ENCODE data around the gene TSPAN7. TPM values are rescaled to one million over a fixed set of nuclear protein-coding genes. Genes with fewer than 3 reads are reported as not detected.

TSPAN7 gene
- polyA plus RNA-seq, 2 of the 4 experiments (the other 2 are of a cell fraction): 2.5 to 6.1 TPM

DNA sequence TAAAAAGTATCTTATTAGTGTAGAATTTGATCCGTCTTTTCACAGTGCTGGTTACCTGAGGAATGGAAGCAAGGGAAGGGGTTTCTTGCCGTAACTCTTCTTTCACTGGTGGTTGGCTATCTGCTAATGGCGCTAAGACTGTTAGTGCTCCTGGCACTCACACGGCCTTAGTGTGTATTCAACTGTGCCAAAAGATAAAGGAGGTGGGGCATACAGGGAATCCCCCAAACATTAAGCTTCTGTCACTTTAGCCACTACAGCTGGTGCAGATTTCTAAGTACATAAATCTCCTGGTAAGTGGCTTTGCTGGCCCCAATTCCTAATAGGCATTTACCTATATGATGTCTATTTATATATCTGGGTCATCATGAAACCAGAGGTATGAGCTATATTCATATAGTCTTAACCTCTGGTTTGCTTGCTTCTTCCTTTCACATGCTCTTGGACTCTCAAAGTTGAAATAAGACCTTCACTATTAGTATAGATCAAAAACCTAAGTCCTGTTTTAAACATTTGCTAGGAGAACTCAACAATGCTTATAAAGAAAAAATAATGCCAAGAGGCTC, 95.1 kb downstream of the TSPAN7 start:
- 61% methylated on average over 4 of the region's 4 CpGs for WGBS (ENCODE audit: missing lambda C conversion rate)
- no peak overlapping the region for H3K27ac ChIP-seq
- TF ChIP-seq CEBPB (IDR thresholded peaks at IDR 0.05) (no peak), NPAS2 (CRISPR knock-in tag; IDR thresholded peaks at IDR 0.05; ENCODE audit: borderline replicate concordance) (no peak), FOSB (CRISPR knock-in tag; IDR thresholded peaks at IDR 0.05) (no peak), HEYL (CRISPR knock-in tag; IDR thresholded peaks at IDR 0.05) (no peak), ZNF302 (CRISPR knock-in tag; IDR thresholded peaks at IDR 0.05) (no peak), MYC (IDR thresholded peaks at IDR 0.05; ENCODE audit: borderline replicate concordance, low read length) (no peak), EP300 (IDR thresholded peaks at IDR 0.05) (no peak), RNF2 (IDR thresholded peaks at IDR 0.05; ENCODE audit: borderline replicate concordance, low read depth) (no peak), EHMT2 (IDR thresholded peaks at IDR 0.05; ENCODE audit: low read depth) (no peak), BHLHE40 (IDR thresholded peaks at IDR 0.05; ENCODE audit: low read depth, low read length) (no peak), NFE2L2 (conservative IDR thresholded peaks at IDR 0.05; ENCODE audit: low read length) (no peak), MAFK (IDR thresholded peaks at IDR 0.05; ENCODE audit: partially characterized antibody) (no peak), KDM5A (IDR thresholded peaks at IDR 0.05) (no peak), RCOR1 (IDR thresholded peaks at IDR 0.05; ENCODE audit: low read depth, low read length) (no peak)
- TF ChIP-seq, protein P1, sequence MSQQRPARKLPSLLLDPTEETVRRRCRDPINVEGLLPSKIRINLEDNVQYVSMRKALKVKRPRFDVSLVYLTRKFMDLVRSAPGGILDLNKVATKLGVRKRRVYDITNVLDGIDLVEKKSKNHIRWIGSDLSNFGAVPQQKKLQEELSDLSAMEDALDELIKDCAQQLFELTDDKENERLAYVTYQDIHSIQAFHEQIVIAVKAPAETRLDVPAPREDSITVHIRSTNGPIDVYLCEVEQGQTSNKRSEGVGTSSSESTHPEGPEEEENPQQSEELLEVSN (IDR thresholded peaks at IDR 0.05; ENCODE audit: borderline replicate concordance, low read depth): no peak
- TF ChIP-seq, protein P2, sequence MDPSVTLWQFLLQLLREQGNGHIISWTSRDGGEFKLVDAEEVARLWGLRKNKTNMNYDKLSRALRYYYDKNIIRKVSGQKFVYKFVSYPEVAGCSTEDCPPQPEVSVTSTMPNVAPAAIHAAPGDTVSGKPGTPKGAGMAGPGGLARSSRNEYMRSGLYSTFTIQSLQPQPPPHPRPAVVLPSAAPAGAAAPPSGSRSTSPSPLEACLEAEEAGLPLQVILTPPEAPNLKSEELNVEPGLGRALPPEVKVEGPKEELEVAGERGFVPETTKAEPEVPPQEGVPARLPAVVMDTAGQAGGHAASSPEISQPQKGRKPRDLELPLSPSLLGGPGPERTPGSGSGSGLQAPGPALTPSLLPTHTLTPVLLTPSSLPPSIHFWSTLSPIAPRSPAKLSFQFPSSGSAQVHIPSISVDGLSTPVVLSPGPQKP (IDR thresholded peaks at IDR 0.05; ENCODE audit: low read depth, low read length): no peak
- TF ChIP-seq, protein P3, sequence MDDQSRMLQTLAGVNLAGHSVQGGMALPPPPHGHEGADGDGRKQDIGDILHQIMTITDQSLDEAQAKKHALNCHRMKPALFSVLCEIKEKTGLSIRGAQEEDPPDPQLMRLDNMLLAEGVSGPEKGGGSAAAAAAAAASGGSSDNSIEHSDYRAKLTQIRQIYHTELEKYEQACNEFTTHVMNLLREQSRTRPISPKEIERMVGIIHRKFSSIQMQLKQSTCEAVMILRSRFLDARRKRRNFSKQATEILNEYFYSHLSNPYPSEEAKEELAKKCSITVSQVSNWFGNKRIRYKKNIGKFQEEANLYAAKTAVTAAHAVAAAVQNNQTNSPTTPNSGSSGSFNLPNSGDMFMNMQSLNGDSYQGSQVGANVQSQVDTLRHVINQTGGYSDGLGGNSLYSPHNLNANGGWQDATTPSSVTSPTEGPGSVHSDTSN (IDR thresholded peaks at IDR 0.05): no peak
- TF ChIP-seq, protein P4, sequence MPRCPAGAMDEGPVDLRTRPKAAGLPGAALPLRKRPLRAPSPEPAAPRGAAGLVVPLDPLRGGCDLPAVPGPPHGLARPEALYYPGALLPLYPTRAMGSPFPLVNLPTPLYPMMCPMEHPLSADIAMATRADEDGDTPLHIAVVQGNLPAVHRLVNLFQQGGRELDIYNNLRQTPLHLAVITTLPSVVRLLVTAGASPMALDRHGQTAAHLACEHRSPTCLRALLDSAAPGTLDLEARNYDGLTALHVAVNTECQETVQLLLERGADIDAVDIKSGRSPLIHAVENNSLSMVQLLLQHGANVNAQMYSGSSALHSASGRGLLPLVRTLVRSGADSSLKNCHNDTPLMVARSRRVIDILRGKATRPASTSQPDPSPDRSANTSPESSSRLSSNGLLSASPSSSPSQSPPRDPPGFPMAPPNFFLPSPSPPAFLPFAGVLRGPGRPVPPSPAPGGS (IDR thresholded peaks at IDR 0.05): no peak
- TF ChIP-seq, protein P5, sequence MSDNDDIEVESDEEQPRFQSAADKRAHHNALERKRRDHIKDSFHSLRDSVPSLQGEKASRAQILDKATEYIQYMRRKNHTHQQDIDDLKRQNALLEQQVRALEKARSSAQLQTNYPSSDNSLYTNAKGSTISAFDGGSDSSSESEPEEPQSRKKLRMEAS (IDR thresholded peaks at IDR 0.05): no peak
- TF ChIP-seq, protein P6, sequence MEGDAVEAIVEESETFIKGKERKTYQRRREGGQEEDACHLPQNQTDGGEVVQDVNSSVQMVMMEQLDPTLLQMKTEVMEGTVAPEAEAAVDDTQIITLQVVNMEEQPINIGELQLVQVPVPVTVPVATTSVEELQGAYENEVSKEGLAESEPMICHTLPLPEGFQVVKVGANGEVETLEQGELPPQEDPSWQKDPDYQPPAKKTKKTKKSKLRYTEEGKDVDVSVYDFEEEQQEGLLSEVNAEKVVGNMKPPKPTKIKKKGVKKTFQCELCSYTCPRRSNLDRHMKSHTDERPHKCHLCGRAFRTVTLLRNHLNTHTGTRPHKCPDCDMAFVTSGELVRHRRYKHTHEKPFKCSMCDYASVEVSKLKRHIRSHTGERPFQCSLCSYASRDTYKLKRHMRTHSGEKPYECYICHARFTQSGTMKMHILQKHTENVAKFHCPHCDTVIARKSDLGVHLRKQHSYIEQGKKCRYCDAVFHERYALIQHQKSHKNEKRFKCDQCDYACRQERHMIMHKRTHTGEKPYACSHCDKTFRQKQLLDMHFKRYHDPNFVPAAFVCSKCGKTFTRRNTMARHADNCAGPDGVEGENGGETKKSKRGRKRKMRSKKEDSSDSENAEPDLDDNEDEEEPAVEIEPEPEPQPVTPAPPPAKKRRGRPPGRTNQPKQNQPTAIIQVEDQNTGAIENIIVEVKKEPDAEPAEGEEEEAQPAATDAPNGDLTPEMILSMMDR (IDR thresholded peaks at IDR 0.05): no peak
- CTCF ChIA-PET: interaction anchor here (1.3 to 1.5 kb wide), 2 partner anchors 10 to 320 kb away, joined by 3 read pairs; no protein-coding TSS in a partner anchor
- FAIRE-seq (no peak), ATAC-seq (no peak), DNase-seq (ENCODE audit: low read depth in 1 of 2, low spot score in 1 of 2) (no peak)
- H3K4me3 ChIP-seq: no peak overlapping the region
- H3K9me3 ChIP-seq: no peaks in the 10 kb centered on the region
- no peaks in the 10 kb centered on the region for H3K4me1 ChIP-seq
- no peak overlapping the region for H3K4me2 ChIP-seq
- POLR2A ChIA-PET: no interaction called here

DNA sequence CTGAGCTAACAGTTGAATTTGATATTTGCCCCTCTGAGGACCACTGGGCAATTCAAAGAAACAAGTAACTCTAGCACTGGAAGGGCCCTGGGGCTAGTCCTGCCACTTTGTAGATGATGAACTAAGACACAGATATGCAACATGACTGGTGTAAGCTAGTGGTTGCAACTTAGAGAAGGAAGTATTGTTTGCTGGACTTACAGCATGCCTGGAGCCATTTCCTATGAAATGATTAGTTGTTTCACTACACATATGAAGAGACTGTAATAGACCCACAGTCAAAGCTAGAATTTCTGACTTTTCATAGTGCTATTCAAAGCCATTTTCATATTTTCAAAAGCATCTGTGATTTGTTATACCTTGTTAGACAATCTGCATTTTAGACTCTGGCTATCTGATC, 96.2 kb downstream of the TSPAN7 start:
- no peaks in the 10 kb centered on the region for H3K9me3 ChIP-seq
- ChIA-PET CTCF (no interaction called here), POLR2A (no interaction called here)
- FAIRE-seq (no peak), ATAC-seq (no peak), DNase-seq (ENCODE audit: low read depth in 1 of 2, low spot score in 1 of 2) (no peak)
- H3K27ac ChIP-seq: no peak overlapping the region
- TF ChIP-seq CHD2 (IDR thresholded peaks at IDR 0.05; ENCODE audit: low read length, partially characterized antibody) (no peak), ZC3H11A (IDR thresholded peaks at IDR 0.05) (no peak), ZSCAN20 (CRISPR knock-in tag; IDR thresholded peaks at IDR 0.05) (no peak), RCOR1 (IDR thresholded peaks at IDR 0.05; ENCODE audit: low read depth, low read length) (no peak), CBX8 (IDR thresholded peaks at IDR 0.05) (no peak), BHLHE40 (IDR thresholded peaks at IDR 0.05; ENCODE audit: low read depth, low read length) (no peak), TFCP2L1 (CRISPR knock-in tag; IDR thresholded peaks at IDR 0.05) (no peak), HDAC2 (IDR thresholded peaks at IDR 0.05) (no peak), CBX2 (IDR thresholded peaks at IDR 0.05; ENCODE audit: borderline replicate concordance, low read depth) (no peak), ZFP36 (IDR thresholded peaks at IDR 0.05; ENCODE audit: borderline replicate concordance, partially characterized antibody) (no peak), RFX5 (IDR thresholded peaks at IDR 0.05) (no peak), HOXB5 (CRISPR knock-in tag; IDR thresholded peaks at IDR 0.05) (no peak), KDM5A (IDR thresholded peaks at IDR 0.05) (no peak), SMC3 (IDR thresholded peaks at IDR 0.05) (no peak), FOSB (CRISPR knock-in tag; IDR thresholded peaks at IDR 0.05) (no peak), POLR2A (IDR thresholded peaks at IDR 0.05; ENCODE audit: low read length) (no peak), GATA3 (IDR thresholded peaks at IDR 0.05; ENCODE audit: borderline replicate concordance) (no peak), POLR2AphosphoS2 (conservative IDR thresholded peaks at IDR 0.05; ENCODE audit: low read length) (no peak)
- TF ChIP-seq, protein P7, sequence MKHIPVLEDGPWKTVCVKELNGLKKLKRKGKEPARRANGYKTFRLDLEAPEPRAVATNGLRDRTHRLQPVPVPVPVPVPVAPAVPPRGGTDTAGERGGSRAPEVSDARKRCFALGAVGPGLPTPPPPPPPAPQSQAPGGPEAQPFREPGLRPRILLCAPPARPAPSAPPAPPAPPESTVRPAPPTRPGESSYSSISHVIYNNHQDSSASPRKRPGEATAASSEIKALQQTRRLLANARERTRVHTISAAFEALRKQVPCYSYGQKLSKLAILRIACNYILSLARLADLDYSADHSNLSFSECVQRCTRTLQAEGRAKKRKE (CRISPR knock-in tag; IDR thresholded peaks at IDR 0.05; ENCODE audit: low read depth): no peak
- no peak overlapping the region for H3K4me3 ChIP-seq
- H3K4me1 ChIP-seq: no peaks in the 10 kb centered on the region
- no peak overlapping the region for H3K4me2 ChIP-seq

All from A549 (cell line).